Stimulated activated CD4-positive, alpha-beta T cell treated with anti-CD3 and anti-CD28 coated beads, TNF-alpha, amount 100 ng/mL, for 48 hours (primary cell): ENCODE measurements around the gene MORN4.
A peak's percentile ranks its signal among the peaks of the same experiment; 100 is the strongest.
"Not testable (repeated sequence)": the region's sequence is repeated elsewhere in the genome, so short reads cannot be mapped to it uniquely, and the experiment has no call there.

Experiments used
- DNase-seq, 3 donors: peaks; one replicate each; pipeline ENCODE4 v3.0.0-alpha.2; 2020; ENCODE audit warnings: low read depth in 3 of 3

MORN4 gene

DNA sequence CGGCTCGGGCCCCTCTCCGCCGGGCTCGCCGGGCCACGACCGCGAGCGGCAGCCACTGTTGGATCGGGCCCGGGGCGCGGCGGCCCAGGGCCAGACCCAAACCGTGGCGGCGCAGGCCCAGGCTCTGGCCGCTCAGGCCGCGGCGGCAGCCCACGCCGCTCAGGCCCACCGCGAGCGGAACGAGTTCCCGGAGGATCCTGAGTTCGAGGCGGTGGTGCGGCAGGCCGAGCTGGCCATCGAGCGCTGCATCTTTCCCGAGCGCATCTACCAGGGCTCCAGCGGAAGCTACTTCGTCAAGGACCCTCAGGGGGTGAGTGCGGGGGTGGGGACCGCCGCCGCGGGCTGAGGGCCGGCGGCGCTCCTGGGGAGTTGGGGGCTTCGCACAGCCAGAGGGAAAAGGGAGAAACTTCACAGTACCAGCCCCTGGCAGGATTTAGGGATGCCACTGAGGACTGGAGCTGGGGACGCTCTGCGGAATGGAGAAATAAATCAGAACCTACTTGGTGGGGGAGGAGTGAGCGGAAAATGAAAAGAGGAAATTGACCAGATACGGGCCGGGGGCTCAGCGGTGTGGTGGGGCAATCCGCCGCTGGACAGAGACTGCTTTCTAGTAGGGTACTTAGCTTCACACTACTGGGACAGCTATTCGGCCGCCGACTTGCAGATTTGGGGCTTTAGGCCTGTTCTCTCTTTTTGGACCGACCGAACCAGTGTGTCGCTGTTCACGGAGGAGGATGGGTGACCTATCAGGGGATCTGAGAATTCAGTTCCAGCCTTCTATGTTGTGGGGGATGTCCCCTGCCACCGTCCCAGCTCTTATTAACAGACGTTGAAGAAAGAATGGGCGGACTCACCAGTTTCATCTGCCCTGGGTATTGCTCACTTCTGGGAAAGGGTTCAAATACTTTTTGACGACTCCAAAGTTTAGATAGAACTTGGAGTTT, 7.8 kb upstream of the MORN4 start:
- peak in 1 of 3 donors; percentile 18 for DNase-seq

DNA sequence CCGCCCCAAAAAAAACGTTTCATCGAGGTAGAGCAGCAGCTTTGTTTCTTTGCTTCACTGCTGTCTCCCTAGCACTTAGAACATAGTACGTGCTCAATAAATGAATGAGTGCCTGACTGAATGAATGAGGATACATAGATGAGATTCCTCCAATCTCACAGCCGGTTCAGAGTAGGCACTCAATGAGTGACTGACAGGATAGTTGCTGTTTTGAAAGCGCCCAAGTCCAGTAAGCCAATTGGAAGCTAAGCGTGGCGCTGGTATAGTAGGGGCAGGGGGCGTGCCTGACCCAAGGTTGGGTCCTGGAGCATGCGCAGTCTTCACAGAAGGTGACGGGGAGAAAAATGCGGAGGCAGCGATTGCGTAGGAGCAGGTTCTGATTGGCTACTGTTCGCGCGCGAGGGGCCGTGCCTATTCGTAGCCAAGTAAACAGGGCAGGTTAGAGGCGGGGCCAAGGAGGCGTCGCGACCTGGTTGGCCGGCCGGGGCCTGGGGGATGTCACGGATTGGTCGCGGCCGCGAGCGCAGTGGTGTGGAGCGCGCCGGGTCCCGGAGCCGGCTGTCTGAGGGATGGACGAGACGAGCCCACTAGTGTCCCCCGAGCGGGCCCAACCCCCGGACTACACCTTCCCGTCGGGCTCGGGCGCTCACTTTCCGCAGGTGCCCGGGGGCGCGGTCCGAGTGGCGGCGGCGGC, 7.0 kb upstream of the MORN4 start, which contains the start of gene PI4K2A:
PI4K2A (plus strand) TSS at position 498 of the 694 bp plus-strand sequence; CDS start at position 570, 72 bp downstream.
- peak; percentile 99 to 100 (median 99) for DNase-seq

DNA sequence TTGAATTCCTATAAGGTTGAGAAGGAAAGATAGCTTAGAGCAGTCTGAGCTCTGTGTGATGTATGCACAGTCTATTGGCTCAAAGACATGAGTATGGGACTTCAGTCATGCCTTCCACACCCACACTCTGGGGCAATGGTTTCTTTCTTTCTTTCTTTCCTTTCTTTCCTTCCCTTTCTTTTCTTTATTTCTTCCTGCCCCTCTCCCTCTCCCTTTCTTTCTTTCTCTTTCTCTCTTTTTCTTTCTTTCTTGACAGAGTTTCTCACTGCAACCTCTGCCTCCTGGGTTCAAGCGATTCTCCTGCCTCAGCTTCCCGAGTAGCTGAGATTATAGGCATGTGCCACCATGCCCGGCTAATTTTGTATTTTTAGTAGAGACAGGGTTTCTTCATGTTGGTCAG, 5.8 kb upstream of the MORN4 start:
- not testable (repeated sequence) for DNase-seq

DNA sequence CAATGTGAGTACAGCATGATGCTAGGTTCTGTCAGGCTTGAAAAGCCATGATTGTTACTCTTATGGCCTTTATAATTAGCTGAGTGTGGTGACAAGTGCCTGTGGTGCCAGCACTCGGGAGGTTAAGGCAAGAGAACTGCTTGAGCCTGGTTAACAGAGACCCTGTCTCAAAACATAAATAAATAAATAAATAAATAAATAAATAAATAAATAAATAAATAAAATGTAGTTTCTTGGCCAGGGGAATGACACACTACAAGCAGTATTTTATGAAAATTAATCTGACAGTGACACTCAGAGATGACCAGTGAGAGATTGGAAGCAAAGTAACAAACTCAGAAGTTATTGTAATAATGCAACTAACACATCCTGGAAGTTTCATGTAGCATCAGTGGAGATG, 2.3 kb upstream of the MORN4 start:
- DNase-seq = no peak

DNA sequence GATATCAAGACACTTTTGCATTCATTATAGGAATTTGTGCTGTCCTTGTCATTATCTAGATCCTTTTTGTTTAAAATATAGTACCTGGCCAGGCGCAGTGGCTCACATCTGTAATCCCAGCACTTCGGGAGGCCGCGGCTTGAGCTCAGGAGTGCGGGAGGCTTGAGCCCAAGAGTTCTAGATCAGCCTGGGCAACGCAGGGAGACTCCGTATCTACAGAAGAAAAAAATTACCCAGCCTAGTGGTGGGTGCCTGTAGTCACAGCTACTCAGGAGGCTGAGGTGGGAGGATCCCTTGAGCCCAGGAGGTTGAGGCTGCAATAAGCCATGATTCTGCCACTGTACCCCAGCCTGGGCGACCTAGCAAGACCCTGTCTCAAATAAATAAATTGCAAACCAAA, 621 bp upstream of the MORN4 start:
- DNase-seq = no peak

DNA sequence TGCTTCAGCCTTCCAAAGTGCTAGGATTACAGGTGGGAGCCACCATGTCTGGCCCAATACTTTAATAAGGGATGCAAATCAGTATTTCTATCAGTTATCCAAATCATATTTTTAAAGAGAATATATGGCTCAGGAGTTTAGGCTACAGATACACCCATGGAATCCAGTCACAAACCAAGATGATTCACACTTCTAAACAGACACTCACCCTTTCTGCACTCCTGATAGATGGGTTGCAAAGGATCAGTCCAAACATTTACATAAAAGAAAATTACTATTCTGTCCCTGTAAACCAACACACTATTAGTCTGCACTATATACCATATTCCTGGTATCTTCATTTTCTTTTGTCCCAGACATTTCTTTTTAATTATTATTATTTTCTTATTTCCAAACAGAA, 2.2 kb downstream of the MORN4 start:
- no peak for DNase-seq

DNA sequence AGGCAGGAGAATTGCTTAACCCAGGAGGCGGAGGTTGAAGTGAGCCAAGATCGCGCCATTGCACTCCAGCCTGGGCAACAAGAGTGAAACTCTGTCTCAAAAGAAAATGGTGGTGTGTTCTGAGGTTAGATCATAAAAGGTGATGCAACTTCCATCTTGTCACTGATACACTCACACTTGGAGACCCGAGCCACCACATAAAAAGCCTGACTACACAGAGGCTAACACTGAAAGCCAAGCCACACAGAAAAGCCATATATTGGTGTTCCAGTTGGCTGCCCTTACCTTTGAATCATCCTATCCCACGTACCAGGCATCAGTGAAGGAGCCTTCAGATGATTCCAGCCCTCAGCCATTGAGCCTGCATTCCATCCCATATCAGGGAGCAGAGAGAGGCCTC, 4.0 kb downstream of the MORN4 start:
- no peak for DNase-seq

DNA sequence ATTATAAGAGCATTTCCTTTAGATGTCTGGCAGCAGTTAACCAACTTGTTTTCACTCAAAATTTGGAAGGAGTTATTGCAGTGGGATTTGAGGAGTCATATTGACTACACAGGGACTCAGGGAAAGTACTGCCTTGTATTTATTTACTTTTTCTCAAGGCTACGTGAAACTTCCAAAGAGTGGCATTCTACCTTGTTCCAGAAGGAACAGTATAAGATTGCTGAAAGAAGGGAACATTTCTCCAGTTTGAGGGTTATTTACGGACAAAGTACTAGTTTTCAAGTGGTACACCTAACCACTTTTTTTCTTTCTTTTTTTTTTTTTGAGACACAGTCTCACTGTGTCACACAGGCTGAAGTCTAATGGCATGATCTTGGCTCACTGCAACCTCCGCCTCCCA, 5.1 kb downstream of the MORN4 start:
- DNase-seq = no peak

DNA sequence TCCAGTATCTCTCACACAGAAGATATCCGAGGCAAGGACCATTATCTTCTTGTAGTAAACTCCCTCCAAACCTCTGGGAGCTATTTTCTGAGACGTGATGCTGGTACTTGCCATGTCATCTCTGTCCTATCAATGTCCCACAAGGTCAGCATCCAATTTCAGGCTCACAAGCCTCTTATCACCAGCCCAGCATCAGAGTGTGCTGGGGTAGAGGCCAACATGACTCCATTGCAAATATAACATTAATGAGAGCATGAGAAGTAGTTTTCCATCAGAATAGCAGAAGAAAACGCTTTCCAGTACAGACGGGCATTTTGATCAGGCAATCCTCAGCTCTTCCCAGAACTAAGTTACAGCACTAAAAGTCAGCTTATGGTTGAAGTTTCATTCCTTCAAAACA, 5.6 kb downstream of the MORN4 start:
- no peak for DNase-seq

DNA sequence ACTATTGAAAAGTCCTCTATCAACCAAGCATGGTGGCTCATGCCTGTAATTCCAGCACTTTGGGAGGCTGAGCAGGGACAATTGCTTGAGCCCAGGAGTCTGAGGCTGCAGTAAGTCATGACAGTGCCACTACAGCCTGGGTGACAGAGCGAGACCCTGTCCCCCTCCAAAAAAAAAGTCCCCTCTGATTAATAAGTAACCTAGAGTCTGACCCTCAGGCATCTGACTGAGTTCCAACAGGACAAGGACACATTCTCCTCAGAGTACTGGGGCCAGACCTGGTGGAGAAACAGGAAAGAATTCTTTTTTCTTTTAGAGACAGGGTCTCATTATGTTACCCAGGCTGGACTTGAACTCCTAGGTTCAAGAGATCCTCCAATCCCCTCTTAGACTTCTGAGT, 10.0 kb downstream of the MORN4 start:
- no peak for DNase-seq

DNA sequence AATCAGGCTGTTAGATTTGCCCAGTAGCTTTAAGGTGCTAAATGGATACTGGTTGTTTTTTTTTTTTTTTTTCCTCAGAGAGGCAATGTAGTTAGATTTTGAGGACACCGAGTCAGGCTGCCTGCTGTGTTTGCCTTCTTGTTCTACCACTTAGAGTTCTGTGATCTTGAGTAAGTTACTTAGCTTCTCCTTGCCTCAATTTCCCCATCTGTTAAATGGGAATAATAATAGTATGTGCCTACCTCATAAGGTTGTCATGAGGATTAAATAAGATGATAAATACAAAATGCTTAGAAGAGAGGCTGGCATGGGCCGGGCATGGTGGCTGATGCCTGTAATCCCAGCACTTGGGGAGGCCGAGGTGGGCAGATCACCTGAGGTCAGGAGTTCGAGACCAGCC, 14.6 kb downstream of the MORN4 start:
- DNase-seq = no peak

DNA sequence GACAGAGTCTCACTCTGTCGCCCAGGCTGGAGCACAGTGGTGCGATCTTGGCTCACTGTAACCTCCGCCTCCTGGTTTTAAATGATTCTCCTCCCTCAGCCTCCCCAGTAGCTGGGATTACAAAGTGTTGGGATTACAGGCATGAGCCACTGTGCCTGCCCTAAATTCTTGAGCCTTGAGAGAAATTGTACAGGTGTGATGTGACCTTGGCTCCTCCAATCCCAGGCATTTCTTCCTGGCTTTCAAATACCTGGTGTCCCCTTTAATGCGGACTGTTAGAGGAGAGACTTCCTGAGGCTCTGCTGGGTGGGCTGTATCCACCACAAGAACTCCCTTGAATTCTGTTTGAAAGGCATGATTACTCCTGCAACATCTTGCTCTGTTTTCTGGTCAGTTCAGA, 15.0 kb downstream of the MORN4 start:
- no peak for DNase-seq

DNA sequence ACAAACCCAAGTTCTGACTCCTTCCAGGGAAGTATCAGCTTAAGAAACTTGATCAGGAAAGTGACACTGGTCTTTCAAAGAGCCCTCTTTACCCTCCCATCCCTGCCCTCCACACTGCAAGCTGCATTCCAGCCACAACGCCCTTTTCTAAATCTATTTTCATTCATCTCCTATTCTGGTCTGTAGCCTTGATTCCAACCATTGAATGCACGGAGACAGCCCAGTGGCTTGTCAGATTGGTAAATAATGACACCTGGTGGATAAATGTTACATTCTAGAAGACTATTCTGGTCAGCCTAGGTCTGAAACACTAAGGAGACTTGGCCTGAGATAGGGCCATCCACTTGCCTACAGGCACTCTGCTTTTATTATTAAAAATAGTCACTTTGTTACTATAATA, 20.9 kb downstream of the MORN4 start:
- no peak for DNase-seq

DNA sequence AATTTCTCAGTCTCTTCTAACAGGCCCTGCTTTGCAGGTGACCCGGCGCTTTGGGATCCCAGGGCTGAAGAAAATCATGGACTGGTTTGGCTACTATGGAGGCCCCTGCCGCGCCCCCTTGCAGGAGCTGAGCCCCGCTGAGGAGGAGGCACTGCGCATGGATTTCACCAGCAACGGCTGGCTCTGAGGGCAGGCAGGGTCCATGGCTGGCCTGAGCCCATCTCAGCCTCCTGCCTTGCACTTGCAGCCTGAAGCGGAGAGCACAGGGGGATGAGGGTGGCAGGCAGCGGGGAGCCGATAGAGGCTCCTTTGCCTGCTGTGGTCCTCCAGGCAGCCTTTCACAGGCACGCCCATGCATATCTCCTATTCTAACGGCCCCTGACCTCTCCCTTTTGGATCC, 21.8 kb downstream of the MORN4 start:
- DNase-seq = no peak

DNA sequence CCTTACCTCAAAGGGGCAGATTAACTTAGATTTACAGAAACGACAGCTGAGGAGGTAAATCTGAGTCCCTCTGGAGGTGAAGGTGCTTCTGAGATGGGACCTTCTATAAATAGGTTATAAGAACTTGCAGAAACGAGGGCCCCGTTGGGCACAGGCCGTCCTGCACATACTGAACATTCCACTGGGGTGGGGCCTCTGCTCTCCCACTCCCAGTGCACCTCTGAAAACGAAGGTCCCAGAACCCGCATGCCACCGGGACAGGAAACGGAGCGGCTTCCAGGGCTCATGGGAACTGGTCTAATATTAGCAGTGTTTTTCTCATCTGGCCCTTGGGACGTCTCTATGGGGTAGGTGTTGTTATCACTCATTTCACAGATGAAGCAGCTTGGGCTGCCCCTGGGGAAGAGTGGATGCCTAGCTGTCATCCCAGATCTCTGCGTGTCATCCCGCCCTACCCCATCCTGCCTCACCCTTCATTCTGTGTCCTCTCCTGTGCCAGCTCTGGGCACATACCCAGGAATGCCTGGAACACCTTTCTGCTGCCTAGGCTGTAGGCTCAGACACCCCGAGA, 24.2 kb downstream of the MORN4 start:
- DNase-seq = no peak

DNA sequence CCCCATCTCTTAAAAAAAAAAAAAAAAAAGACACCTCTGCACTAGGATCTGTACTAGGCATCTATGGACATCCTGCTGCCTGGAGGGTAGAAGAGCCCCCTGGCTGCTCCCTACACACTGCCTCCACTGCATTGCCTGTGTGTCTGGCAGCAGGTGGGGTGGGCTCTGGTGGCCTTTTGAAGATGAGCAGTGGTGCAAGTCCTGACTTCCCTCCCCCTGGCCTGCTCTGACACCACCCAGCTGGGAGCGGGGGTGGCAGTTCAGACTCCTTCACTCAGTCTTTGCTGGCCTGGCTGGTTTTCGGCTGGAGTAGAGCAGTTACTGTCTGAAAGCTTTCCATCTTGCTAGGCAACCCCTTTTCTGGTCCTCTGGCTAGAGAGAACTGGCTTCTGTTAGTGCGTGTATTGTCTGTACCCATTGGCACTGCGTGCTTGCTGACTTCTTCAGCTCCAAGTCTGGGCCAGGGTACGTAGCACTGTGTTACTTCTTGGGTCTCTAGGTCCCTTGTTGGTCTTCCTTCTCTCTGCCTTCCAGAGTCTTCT, 26.1 kb downstream of the MORN4 start:
- DNase-seq = no peak

DNA sequence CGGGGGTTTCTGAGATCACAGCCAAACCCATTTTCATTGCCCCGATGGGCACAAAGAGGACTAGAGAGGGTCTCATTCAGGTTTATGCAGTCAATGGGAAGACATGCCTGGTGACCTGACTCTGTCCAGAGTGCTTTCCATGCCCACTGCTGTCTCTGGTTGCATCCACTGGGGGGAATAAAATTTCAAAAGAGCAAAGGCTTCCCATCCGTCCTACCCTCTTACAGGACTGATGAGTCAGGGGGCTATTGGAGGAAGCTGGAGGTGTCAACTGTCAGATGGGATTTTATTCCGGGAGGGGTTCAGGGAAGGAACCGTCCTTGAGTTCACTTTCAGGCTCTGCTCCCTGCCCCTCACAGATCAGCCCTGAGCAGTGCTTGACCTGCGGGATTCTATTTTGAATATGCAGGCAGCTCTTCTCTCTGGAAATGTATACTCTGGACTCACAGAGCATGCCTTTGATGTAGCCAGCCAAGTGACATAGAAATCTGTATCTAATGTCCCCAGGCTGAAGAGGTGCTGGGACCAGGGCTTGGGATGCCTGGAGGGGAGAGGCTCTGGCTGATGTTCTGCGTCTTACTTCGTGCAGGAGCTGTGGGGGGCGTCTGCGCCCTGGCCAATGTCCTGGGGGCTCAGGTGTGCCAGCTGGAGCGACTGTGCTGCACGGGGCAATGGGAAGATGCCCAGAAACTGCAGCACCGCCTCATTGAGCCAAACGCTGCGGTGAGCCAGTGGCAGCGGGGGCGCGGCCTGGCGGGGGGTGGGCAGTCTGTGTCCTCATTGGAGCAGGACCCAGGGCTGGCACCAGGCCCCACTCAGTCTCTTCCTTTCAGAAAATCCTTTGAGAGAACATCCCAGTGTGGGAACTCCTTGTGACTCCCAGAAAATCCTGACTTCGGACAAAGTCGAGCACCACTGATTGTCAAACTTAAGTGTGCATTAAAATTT, 31.8 kb downstream of the MORN4 start:
- no peak for DNase-seq

DNA sequence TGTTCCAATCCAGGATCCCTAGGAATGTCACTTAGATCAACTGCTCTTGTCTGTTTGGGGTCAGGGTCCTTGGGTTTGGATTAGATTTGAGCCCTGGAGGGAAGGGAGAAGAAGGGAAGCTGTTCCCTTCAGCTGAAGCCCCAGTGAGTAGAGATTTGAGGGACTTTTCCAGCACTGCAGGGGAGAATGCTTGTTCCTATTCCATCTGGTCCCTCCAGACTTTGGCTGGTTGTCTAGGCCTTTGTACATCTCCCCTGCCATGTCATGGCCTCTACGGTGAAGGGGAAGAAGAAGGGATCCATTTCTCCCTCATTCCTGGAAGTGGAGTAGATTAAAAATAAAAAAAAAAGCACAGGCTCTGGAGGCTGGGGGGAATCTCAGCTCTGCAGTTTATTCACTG, 32.7 kb downstream of the MORN4 start:
- DNase-seq = no peak

DNA sequence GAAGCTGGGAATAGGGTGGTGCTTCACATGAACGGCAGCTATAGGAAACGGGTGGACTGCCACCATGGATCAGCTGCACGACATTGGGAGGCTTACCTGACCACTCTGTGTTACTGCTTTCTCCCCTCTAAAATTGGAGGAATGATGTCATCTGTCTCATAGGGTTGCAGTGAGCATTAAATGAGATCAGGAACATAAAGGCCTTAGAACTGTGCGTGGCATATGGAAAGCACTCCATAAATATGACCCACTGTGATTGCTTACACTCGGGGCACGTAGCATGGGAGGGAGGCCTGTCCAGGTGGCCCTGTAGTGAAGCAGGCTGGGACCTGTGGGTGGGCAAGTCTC, 34.1 kb downstream of the MORN4 start:
- DNase-seq = no peak

DNA sequence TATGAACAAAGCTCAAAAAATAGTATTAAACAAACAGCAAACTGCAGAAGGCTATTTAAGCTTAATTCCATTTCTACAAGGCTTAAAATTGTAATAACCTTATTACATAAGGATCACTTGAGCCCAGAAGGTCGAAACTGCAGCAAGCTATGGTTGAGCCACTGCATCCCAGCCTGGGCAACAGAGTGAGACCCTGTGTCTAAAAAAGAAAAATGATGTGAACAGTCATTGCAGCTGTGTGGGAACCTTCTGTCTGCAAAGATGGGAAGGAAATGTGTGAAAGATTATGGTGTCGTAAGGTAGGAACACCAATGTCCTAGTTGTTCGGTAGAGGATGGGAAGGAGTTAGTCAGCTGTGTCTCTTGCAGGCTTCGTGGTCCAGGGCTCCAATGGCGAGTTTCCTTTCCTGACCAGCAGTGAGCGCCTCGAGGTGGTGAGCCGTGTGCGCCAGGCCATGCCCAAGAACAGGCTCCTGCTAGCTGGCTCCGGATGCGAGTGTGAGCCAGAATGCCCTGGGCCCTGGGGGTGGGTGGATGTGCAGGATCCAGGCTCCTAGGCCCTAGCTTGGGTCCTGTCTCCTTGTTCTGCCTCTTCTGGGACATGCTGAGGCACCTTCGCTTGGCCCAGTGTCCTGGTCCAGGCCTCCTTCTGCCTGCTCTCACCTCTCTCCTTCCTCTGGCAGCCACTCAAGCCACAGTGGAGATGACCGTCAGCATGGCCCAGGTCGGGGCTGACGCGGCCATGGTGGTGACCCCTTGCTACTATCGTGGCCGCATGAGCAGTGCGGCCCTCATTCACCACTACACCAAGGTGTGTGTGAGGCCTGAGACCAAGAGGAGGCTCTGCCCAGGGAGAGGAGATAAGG, 34.7 kb downstream of the MORN4 start:
- no peak for DNase-seq
